GM19328 (cell line): ENCODE data around the gene CLSTN3.

ENCODE experiments used
- ATAC-seq: cut with Tn5 transposase; IDR thresholded peaks from one replicate; pipeline ENCODE4 v1.9.1; 2021; ENCODE audit warnings: mild to moderate bottlenecking, moderate library complexity; ENCODE audit not compliant: unreplicated experiment

Gene CLSTN3

DNA sequence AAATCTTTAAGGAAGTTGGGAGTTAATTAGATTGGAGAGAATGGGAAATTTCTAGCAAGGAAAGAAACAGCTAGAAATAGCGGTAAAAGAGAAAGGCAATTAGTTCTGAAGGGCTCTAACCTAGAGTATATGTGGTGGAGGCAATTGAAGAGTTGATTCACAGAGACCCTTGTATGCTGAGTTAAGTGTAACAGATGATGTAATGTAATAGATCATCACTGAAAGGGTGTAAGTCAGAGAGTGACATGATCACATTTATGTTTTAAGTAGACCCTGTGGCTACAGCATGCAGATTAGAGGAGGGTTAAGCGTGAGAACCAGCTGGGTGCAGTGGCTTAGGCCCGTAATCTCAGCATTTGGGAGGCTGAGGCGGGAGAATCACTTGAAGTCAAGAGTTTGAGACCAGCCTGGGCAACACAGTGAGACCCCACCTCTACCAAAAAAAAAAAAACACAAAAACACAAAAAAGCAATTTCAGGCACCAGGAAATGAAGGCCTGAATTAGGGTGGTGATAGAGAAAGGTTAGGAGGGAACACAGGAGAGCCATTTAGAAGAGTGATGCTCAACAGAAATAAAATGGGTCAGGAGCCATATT lies 4.4 kb upstream of the CLSTN3 start:
- no peak for ATAC-seq

DNA sequence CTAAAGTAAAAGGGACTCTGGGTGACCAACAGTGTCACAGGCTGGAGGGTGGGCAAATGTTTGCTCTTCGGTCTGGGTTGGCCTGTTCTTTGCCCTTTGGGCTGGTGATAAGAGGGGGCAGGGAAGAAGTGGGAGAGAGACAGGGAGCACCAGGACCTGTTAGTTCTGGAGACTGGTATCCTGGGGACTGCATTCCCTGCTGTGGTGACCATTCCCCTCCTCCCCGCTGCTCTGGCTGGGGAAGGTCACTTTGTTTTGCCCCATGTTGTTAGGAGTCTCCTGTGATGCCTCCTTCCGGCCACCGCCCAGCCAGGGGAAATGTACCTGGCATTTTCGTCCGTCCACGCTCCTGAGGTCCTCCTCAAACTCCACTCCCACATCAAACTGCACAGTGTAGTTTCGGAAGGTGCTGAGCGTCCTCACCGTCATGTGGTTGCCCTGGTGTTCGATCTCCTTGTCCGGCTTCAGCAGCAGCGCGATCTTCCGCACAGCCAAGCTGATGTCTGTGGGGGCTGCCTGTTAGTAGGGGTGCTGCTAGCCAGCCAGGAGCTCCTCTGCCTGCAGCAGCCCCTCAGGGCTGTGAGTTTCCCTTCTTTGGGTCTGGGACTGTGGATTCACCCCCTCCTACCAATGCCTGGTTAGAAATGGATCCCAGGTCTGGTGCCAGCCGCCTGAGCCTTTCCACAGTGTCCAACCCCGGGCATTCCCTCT lies 2.1 kb upstream of the CLSTN3 start:
- ATAC-seq: no peak

DNA sequence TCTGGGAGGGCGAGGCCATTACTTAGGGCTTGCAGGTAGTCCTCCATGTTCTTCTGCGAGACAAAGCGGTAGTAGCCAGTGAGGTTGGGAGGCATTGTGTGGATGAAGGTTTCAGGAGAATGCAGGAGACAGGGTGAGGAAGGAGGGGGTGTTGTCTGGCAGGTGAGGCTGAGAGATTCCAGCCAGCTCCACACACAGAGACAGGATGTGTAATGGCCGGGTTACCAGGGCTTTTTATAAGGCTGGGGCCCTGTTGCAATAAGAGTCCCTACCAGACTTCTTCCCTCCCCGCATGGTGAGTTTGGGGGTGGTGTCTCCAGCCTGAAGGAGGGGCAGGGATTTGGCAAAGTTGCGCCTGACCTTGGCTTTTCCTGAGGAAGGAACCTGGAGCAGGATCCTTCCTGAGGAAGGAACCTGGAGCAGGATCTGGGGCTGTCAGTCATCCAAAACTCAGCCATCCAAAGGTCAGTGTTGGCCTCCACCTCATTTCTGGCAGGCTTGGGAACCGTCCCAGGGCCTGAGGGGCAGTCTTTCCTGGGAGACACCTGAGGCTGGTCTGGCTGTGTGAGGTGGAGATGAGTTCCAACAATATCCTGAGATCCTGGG lies 1.4 kb upstream of the CLSTN3 start, which contains the start of gene RBP5:
Gene RBP5 (minus strand): TSS at position 209 of the 606 bp plus-strand sequence. CDS start 114 bp downstream, at position 95.
- no peak for ATAC-seq

DNA sequence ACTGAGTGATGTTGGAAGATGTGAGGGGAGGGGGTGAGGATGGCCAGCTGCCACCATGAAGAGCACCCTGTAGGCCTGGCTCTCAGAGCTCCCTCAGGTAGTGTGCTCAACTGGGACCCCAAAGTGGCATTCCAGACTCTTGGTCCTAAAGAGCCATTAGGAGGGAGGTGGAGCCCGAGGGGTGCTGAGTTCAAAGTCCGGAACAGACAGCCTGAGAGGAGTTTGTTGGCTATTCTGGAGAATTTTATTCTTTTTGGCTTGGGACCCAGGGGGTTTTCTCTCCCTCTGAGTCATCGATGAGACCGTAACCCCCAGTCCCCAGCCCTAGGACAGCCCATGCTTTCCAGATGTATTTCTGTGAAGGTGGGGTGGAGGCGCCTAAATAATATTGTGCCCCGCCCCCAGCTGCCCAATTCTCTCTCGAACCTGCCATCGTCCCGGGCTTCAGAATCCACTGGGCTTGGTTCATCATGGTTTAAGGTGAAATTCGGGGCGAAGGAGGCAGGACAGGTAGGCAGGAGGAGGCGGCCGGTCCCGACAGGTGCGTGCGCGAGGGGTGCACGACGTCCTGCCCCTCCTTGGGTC lies 792 bp upstream of the CLSTN3 start:
- ATAC-seq: peak; percentile 7

DNA sequence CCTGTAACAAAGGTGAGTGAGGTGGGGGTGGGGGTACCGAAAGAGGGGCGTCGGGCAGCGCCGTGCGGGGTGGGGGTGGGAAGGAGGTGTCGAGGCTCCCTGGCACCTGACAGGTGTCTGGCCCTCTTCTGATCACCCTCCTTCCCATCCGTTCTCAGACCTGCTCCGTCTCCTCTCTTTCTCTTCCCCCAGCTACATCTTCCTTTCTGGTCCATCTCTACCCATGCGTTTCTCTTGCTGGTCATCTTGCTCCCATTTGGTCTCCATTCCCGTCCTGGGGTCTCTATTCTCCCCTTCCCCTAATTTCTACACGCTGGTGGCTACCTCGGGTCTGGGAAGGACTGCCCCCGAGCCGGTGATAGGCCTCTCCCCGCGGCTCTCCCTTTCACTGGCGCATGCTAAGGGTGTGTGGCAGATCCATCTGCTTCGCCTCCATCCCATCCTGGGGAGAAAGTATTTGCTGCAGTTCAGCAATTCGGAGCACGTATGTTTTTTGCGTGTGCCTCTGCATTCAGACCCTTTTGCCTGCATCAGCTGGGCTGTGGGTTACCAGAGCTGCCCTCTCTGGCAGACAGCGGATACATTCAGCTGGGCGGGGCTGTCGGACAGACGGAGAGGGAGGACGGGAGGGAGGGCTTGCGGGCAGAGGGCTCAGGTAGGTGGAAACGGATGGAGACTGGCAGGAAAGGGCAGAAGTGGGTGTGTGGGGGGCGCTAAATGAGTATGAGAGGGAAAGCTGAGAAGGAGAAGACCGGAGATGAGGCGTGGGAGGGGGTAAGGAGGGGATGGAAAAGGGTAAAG lies 730 bp downstream of the CLSTN3 start:
- ATAC-seq: no peak

DNA sequence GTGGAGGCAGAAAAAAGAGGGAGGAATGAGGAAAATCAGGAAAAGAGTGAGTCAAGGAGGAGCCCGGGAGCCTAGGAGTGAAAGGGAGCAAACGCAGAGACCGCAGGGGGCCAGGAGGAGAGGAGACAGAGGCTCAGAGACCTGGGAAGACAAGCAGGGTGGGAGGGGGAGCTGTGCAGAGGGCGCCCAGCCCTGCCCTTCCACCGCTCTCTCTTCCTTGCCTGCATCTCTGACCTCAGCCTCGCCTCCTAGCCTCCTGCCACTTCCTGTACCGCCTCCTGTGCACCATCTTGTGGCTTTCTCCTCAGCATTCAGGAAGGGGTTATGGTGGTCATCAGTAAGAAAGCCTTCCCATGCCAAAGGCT lies 1.3 kb downstream of the CLSTN3 start:
- ATAC-seq: no peak

DNA sequence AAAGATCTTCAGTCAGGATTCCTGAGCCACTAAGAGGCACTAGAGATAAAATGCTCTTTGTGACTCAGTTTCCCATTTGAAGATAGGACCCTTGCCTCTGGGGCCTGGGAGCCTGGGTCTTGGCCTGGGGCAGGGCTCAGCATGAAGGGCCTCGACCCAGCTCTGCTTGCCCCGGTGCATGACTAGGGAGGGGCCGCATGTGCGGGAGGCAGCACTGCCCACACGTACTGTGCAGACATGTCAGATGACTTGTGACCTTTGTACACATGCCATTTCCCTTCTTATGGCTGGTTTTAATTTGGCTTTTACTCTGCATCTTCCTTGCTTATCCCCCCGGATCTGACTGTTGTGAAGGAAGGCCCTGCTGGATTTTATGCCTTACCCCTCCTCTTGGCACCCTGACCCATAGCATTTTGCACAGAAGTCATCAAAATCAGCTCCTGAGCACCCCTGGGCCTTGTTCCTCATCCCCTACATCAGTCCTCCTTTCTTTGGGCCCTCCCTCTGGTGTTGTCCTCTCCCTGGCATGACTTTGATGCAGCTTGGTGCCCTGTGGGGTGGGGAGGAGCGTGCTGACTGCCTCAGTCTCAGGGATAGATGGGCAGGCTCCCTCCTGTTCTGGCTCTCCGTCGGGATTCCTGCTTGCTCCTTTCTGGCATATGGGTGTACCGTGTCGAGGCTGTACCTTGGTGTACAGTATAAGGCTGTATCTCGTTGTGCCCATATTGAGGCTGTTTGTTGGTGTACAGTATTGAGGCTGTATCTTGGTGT lies 4.4 kb downstream of the CLSTN3 start:
- ATAC-seq: no peak

DNA sequence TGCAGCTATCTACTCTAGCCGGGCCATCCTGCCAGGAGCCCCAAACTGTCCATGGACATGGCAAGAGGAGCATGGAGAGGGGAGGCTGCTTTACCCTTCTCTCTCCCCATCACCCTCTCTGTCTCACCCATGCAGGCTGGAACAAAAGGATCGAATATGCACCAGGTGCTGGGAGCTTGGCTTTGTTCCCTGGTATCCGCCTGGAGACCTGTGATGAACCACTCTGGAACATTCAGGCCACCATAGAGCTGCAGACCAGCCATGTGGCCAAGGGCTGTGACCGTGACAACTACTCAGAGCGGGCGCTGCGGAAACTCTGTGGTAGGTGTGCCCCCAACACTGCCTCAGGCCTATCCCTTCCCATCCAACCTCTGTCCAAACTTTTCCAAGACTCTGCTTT lies 5.9 kb downstream of the CLSTN3 start:
- ATAC-seq: no peak

DNA sequence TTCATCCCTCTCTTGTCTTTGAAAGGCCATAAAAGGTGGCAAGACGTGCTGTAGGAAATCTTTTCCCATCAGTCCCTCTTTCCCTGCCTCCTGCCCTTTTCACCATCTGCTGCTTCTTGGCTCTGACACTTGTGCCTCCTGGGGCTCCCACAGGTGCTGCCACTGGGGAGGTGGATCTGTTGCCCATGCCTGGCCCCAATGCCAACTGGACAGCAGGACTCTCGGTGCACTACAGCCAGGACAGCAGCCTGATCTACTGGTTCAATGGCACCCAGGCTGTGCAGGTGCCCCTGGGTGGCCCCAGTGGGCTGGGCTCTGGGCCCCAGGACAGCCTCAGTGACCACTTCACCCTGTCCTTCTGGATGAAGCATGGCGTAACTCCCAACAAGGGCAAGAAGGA lies 6.5 kb downstream of the CLSTN3 start:
- no peak for ATAC-seq

DNA sequence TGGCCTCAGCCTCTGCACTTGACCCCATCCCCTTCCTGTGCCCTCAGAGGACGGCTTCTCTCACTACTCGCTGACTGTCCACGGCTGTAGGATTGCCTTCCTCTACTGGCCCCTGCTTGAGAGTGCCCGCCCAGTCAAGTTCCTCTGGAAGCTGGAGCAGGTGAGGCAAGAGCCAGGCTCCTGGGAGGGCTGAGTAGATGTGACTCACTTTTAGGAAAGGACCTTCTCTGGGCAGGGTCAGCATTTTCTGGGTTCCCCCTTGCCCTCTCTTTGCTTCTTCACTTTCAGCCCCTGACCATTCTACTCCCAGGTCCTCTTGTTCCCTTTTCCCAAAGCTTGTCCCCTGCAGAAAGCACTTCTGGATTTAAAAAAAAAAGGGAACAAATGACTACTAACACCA lies 7.7 kb downstream of the CLSTN3 start:
- no peak for ATAC-seq

DNA sequence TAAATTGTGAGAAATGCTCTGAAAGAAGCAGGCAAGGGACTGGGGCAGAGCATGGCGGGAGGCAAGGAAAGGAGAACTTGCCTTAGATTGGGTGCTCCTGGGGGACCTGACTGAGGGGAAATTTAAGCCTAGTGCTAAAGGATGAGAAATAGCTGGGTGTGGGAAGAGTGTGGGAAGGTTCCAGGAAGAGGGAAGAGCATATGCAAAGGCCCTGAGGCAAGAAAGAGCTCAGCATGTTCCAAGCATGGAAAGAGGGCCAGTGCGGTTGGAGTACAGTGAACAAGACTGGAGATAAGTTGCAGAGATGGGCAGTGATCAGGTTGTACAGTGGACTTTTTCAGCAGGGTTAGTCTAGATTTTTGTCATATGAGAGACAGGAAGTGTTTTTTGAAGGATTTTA lies 9.0 kb downstream of the CLSTN3 start:
- no peak for ATAC-seq

DNA sequence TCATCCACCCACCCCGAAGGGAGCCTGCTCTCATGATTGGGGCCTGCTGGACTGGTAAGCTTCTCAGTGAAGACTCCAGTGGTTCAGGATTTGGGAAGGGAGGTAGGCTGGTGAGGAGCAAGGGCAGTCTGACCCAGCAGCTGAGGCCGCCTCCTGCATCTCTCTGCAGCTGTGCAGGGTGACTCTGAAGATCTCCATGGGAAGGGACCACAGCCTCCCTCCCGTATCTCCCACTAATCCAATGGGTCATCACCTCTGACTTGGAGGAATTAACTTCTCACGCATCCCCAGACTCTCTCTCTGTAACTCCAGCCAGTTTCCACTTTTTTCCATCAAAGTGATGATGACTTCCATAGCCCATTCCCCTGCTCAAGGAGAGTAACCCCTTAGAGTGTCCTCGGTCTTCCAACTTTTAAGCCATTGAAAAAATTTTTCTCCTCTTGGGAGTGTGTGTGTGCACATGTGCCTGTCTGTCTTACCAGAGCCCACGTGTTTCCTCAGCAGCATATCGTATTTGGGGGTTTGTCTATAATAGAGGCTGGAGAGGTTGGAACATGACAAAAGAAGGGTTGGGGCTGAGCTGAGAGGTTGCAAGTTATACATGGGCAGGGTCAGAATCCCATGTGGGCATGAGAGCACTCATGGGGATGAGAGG lies 11.3 kb downstream of the CLSTN3 start:
- no peak for ATAC-seq

DNA sequence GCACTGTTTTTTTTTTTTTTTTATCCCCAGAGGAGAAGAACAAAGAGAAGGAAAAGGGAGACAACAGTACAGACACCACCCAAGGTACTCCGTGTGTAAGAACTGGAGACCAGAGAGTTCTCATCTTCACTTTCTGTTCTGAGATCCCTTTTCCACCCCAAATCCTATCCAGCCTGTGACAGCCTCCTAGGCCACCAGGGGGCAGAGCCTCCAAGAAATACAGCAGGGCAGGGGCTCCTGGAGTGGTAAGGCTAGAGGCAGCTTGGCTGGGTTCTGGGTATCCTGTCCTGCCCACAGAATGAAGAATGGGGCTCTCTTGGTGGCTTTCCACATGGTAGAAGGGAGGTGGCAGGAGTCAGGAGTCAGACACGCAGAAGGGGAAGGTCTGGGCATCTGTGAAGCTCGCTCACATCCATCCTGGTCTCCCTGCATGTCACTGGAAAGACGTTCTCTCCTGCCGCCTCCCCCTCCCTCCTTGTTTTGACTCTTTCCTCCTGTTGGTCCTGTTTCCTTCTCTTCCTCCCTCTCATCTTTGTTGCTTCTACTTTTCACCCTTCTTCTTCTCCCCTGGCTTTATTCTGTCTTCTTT lies 12.0 kb downstream of the CLSTN3 start:
- ATAC-seq: no peak

DNA sequence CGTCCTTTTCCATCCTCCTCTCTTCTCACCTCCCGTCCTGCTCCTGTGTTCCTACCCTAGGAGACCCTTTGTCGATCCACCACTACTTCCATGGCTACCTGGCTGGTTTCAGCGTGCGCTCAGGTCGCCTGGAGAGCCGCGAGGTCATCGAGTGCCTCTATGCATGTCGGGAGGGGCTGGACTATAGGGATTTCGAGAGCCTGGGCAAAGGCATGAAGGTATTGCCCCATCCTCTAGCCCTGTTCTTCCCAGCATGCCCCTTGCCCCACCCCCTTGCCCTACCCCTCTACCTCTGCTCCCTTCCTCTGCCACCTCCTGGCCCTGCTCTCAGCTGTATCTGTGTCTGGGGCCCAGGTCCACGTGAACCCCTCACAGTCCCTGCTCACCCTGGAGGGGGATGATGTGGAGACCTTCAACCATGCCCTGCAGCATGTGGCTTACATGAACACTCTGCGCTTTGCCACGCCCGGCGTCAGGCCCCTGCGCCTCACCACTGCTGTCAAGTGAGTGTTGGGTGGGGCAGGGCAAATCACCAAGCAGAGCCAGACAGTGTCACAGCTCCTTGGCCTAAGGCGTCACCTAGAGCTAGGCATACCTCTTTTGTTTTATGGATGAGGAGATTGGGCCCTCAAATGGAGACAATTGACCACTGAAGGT lies 12.8 kb downstream of the CLSTN3 start:
- no peak for ATAC-seq

DNA sequence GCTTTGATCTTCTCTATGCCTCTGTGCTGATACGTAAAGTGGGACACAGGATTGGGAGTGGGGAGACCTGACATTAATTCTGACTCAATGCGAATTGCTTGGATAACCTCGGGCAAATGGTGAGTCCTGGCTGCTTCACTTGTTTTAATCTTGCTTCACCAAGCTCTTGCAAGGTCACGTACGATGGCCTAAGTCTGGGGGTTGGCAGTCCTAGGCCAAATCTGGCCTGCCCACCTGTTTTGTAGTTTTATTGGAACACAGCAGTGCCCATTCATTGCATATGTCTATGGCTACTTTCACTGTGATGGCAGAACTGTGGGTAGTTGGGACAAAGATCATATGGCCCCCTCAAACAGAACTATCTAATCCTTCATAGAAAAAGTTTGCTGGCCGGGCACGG lies 13.4 kb downstream of the CLSTN3 start:
- ATAC-seq: no peak

DNA sequence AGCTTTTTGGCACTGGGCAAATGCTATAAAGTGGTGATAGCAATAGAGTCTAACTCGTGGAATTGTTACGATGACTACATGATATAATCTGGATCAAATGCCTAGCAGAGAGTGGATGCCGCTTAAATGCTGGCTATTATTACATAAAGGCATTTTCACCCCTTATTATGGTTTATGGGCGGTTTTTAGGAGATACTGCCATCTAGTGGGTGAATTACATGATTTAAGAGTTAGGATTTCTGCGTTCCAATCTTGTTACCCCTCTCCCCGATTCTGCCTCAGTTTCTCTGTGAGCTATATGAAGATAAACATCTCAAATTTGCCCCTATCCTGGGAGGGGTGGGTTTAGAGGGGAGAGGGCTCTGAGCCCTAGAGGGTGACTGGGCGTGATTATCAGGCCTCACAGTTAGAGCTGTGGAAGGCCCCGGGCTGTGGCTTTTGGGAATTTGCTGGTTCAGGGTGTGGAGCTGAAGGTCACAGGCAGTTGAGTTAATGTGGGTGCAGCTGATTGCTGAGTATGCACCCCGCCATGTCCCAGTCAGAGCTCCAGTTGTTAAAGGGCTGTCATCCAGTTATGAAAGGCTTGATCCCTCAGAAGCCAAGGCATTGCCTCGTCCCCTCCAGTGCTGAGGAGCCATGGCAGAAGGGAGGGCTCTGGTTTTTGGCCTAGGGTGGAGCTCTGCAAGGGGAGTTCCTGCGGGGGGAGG lies 14.4 kb downstream of the CLSTN3 start:
- ATAC-seq: no peak

DNA sequence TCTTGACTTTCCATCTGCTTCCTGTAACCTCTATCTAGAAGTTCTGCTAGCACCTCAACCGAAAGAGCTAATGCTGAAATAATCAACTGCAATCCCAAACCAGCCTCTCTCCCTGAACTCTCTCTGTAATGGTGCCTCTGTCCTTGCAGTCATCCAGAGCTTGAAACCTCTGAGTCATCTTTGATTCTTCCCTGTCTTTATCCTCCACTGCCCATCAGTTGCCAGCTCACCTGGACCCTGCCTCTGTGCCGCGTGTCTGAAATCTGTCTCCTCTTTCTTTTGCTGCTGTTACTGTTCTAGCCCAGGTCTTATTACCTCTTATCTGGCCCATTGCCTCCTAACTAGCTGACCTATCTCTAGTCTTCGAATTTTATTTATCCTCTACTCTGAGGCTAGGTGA lies 15.5 kb downstream of the CLSTN3 start:
- ATAC-seq: no peak

DNA sequence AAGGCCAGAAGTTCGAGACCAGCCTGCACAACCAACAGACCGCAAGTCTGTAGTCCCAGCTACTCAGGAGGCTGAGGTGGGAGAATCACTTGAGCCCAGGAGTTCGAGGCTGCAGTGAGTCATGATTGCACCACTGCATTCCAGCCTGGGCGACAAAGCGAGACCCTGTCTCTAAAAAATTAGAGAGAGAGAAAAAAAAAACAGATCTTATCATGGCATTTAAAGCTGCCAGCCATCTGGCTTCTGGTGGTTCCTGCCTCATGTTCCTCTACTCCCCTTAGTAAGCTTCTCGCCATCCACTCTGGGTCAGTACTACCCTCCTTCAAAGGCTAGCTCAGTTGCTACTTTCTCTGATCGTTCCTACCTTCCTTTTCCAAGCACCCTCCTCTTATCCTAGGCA lies 16.1 kb downstream of the CLSTN3 start:
- no peak for ATAC-seq

DNA sequence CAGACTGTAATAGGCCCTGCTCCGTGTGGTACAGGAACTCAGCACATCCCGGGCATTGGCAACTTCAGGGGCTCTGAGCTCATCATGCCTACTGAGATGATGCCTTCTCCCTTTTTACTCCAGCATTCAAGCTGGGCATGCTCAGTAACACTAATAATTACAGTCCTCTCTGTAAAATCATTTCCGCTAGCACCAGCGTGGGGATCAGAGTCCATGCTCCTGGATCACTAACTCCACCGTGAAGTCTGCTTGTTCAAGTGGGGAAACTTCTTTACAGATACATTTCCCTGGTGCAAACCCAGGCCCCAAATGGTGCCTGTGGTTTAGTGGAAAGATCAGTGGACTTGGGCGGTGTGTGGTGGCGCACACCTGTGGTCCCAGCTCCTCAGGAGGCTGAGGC lies 16.7 kb downstream of the CLSTN3 start:
- ATAC-seq: no peak
